Measurements from ENCODE around the gene CDC42SE1.
A peak's percentile ranks its signal among the peaks of the same experiment; 100 is the strongest.

CDC42SE1 gene

DNA sequence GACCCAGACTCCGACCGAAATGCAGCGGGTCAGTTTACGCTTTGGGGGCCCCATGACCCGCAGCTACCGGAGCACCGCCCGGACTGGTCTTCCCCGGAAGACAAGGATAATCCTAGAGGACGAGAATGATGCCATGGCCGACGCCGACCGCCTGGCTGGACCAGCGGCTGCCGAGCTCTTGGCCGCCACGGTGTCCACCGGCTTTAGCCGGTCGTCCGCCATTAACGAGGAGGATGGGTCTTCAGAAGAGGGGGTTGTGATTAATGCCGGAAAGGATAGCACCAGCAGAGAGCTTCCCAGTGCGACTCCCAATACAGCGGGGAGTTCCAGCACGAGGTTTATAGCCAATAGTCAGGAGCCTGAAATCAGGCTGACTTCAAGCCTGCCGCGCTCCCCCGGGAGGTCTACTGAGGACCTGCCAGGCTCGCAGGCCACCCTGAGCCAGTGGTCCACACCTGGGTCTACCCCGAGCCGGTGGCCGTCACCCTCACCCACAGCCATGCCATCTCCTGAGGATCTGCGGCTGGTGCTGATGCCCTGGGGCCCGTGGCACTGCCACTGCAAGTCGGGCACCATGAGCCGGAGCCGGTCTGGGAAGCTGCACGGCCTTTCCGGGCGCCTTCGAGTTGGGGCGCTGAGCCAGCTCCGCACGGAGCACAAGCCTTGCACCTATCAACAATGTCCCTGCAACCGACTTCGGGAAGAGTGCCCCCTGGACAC is 11.3 kb downstream of the CDC42SE1 start:
- DNase-seq (ENCODE audit: low read depth in 1 of 2, low spot score in 1 of 2) = peak in 1 of 2 experiments; percentile 52
- H3K27ac ChIP-seq (replicated peaks) = no peak overlapping the region

DNA sequence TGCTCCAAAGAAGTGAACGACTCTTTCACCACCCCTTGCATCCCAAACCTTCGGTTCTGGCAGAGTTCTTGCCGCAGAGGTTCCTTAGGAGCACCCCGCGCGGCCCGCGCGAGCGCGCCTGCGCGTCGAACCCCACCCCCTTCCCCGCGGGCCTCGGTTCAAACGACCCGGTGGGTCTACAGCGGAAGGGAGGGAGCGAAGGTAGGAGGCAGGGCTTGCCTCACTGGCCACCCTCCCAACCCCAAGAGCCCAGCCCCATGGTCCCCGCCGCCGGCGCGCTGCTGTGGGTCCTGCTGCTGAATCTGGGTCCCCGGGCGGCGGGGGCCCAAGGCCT is 11.9 kb downstream of the CDC42SE1 start, which contains the start of gene C1orf56:
TSS of gene C1orf56 (plus strand) at position 161 of the 334 bp plus-strand sequence. CDS start at position 258, 97 bp downstream.
- peaks cover 7% of the 10 kb centered on the region for H3K27me3 ChIP-seq (ENCODE audit: insufficient read depth, poor library complexity, severe bottlenecking)
- no peak for DNase-seq (ENCODE audit: low read depth in 1 of 2, low spot score in 1 of 2)
- TF ChIP-seq, protein P1, sequence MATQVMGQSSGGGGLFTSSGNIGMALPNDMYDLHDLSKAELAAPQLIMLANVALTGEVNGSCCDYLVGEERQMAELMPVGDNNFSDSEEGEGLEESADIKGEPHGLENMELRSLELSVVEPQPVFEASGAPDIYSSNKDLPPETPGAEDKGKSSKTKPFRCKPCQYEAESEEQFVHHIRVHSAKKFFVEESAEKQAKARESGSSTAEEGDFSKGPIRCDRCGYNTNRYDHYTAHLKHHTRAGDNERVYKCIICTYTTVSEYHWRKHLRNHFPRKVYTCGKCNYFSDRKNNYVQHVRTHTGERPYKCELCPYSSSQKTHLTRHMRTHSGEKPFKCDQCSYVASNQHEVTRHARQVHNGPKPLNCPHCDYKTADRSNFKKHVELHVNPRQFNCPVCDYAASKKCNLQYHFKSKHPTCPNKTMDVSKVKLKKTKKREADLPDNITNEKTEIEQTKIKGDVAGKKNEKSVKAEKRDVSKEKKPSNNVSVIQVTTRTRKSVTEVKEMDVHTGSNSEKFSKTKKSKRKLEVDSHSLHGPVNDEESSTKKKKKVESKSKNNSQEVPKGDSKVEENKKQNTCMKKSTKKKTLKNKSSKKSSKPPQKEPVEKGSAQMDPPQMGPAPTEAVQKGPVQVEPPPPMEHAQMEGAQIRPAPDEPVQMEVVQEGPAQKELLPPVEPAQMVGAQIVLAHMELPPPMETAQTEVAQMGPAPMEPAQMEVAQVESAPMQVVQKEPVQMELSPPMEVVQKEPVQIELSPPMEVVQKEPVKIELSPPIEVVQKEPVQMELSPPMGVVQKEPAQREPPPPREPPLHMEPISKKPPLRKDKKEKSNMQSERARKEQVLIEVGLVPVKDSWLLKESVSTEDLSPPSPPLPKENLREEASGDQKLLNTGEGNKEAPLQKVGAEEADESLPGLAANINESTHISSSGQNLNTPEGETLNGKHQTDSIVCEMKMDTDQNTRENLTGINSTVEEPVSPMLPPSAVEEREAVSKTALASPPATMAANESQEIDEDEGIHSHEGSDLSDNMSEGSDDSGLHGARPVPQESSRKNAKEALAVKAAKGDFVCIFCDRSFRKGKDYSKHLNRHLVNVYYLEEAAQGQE (IDR thresholded peaks at IDR 0.05; ENCODE audit: insufficient replicate concordance, low read depth) = no peak
- TF ChIP-seq SPI1 (IDR thresholded peaks at IDR 0.05; ENCODE audit: borderline replicate concordance, low read depth) (no peak), POLR2AphosphoS5 (IDR thresholded peaks at IDR 0.05; ENCODE audit: low read depth) (no peak), GABPA (IDR thresholded peaks at IDR 0.05; ENCODE audit: low read depth) (no peak)
- TF ChIP-seq, protein P2, sequence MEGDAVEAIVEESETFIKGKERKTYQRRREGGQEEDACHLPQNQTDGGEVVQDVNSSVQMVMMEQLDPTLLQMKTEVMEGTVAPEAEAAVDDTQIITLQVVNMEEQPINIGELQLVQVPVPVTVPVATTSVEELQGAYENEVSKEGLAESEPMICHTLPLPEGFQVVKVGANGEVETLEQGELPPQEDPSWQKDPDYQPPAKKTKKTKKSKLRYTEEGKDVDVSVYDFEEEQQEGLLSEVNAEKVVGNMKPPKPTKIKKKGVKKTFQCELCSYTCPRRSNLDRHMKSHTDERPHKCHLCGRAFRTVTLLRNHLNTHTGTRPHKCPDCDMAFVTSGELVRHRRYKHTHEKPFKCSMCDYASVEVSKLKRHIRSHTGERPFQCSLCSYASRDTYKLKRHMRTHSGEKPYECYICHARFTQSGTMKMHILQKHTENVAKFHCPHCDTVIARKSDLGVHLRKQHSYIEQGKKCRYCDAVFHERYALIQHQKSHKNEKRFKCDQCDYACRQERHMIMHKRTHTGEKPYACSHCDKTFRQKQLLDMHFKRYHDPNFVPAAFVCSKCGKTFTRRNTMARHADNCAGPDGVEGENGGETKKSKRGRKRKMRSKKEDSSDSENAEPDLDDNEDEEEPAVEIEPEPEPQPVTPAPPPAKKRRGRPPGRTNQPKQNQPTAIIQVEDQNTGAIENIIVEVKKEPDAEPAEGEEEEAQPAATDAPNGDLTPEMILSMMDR (IDR thresholded peaks at IDR 0.05; ENCODE audit: insufficient read depth, low read length) = no peak
- peak within 1 kb of the TSS; percentile 63 for H3K4me3 ChIP-seq (replicated peaks; ENCODE audit: insufficient read depth, low read length)
- no peak within 1 kb of the TSS for H3K27ac ChIP-seq (replicated peaks)

More for the DNA sequence above, 11.3 kb downstream of the CDC42SE1 start:
- H3K4me3 ChIP-seq (replicated peaks; ENCODE audit: insufficient read depth, low read length) = peak overlapping the region; percentile 63
- peaks cover 7% of the 10 kb centered on the region for H3K27me3 ChIP-seq (ENCODE audit: insufficient read depth, poor library complexity, severe bottlenecking)
- TF ChIP-seq, protein P2 (IDR thresholded peaks at IDR 0.05; ENCODE audit: insufficient read depth, low read length) = peak; percentile 8
- no peak for TF ChIP-seq GABPA (IDR thresholded peaks at IDR 0.05; ENCODE audit: low read depth)

DNA sequence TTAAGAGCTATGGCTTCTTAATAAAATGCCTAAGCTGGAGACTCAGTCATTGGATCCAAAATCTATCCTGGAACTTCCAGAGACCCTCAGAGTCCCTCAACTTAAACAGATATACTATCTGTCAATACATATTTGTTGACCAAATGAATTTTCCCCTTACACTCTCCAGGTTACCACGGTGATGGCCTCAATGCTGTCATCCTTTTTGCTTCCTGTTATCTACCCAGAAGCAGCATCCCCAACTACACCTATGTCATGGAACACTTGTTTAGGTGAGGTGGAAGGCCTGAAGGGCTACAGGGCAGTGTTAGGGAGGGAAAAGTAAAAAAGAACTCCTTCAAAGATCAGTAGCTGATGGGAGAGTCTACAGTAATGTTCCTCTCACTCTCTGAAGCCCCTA is 16.3 kb downstream of the CDC42SE1 start:
- peaks cover 6% of the 10 kb centered on the region for H3K27me3 ChIP-seq (ENCODE audit: insufficient read depth, poor library complexity, severe bottlenecking)
- no peak for DNase-seq (ENCODE audit: low read depth in 1 of 2, low spot score in 1 of 2)
- H3K27ac ChIP-seq (replicated peaks) = no peak overlapping the region
- H3K4me3 ChIP-seq (replicated peaks; ENCODE audit: insufficient read depth, low read length) = no peak overlapping the region
- TF ChIP-seq, protein P2 (IDR thresholded peaks at IDR 0.05; ENCODE audit: insufficient read depth, low read length) = no peak
- no peak for TF ChIP-seq SPI1 (IDR thresholded peaks at IDR 0.05; ENCODE audit: borderline replicate concordance, low read depth)
- no peak for TF ChIP-seq POLR2AphosphoS5 (IDR thresholded peaks at IDR 0.05; ENCODE audit: low read depth)
- TF ChIP-seq GABPA (IDR thresholded peaks at IDR 0.05; ENCODE audit: low read depth) = no peak
- TF ChIP-seq, protein P1 (IDR thresholded peaks at IDR 0.05; ENCODE audit: insufficient replicate concordance, low read depth) = no peak

DNA sequence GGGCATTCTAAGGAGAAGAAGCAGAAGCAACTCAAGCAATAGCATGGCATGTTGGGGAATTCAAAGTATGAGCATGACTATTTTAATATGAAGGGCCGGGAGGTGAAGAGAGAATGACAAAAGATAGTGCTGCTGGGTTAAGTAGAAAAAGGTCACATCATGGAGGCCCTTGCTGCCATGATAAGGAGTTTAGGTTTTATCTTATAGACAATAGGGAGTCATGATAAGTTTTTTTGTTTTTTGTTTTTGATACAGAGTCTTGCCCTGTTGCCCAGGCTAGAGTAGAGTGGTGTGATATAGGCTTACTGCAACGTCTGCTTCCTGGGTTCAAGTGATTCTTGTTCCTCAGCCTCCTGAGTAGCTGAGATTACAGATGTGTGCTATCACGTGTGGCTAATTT is 19.9 kb downstream of the CDC42SE1 start:
- TF ChIP-seq GABPA (IDR thresholded peaks at IDR 0.05; ENCODE audit: low read depth) (no peak), SPI1 (IDR thresholded peaks at IDR 0.05; ENCODE audit: borderline replicate concordance, low read depth) (no peak), POLR2AphosphoS5 (IDR thresholded peaks at IDR 0.05; ENCODE audit: low read depth) (no peak)
- TF ChIP-seq, protein P1 (IDR thresholded peaks at IDR 0.05; ENCODE audit: insufficient replicate concordance, low read depth) = no peak
- TF ChIP-seq, protein P2 (IDR thresholded peaks at IDR 0.05; ENCODE audit: insufficient read depth, low read length) = no peak
- no peak overlapping the region for H3K4me3 ChIP-seq (replicated peaks; ENCODE audit: insufficient read depth, low read length)
- DNase-seq (ENCODE audit: low read depth in 1 of 2, low spot score in 1 of 2) = no peak

More for the DNA sequence above, 19.9 kb downstream of the CDC42SE1 start:
- no peak overlapping the region for H3K27ac ChIP-seq (replicated peaks)
- no peaks in the 10 kb centered on the region for H3K27me3 ChIP-seq (ENCODE audit: insufficient read depth, poor library complexity, severe bottlenecking)
